GM19328 (cell line): Measurements from ENCODE around the gene CCDC88B.
"Not testable (repeated sequence)": the region's sequence is repeated elsewhere in the genome, so short reads cannot be mapped to it uniquely, and the experiment has no call there.

Source experiments
- ATAC-seq: cut with Tn5 transposase; IDR thresholded peaks from one replicate; pipeline ENCODE4 v1.9.1; 2021; ENCODE audit warnings: mild to moderate bottlenecking, moderate library complexity; ENCODE audit not compliant: unreplicated experiment

CCDC88B gene

DNA sequence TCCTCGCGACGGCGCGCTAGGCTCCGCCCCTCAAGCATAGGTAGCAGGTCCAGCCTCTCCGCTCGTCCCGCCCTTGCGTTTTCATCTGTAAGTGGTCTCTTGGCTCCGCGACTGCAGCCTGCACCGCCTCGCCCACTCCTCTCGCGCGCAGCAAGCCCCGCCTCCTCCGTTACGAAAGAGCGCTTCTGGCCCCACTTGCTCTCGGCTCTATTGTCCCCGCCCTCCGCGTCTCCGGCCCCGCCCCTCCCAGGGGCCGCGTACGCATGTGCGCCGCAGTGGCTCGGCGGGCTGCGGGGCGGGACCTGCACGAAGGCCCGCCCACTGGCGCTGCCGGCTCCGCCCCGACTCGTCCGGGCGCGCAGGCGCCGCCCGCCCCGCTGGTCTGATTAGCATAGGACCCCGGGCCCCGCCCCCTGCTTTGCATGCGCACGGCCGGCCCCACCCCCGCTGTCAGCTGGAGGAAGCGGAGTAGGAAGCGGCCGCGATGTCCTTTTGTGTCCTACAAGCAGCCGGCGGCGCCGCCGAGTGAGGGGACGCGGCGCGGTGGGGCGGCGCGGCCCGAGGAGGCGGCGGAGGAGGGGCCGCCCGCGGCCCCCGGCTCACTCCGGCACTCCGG lies 34.8 kb upstream of the CCDC88B start, which contains the start of gene ESRRA:
Gene ESRRA (plus strand): TSS at position 450 of the 616 bp plus-strand sequence. CDS start 1,656 bp downstream, outside the sequence.
- peak; percentile 59 for ATAC-seq

DNA sequence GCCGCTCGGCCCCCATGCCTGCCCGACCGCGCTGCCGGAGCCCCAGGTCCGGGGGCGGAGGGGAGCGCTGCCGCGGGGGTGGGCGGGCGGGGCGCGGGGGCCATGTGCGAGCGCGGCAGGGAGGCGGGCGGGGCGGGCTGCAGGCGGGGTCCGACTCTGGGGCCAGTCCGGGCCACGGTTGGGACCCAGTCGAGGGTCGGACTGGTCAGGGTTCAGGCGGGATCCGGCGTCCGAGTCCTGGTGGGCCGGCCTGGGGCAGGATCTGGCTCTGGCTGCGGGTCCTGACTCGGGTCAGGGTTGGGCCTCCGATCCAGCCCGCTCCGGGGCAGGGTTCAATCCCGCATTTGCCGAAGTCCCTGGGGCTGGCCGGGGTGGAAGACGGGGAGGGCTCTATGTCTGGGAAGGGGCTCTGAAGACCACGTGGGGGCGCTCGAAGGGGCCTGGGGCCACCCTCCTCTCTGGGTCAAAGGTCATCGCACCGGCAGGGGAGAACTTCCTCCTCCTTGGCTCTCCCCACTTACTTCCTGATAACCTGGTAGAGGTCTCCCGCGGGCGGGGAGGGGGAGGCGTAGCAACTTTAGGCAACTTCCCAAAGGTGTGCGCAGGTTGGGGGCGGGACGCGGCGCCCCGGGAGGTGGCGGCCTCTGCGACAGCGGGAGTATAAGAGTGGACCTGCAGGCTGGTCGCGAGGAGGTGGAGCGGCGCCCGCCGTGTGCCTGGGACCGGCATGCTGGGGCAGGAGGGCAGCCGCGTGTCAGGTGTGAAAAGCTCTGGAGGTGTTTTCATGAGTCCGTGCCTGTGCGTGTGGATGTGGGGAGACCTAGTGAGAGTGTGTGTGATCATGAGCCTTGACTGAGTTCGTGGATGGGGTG lies 34.1 kb upstream of the CCDC88B start:
- ATAC-seq, result peak; percentile 19

DNA sequence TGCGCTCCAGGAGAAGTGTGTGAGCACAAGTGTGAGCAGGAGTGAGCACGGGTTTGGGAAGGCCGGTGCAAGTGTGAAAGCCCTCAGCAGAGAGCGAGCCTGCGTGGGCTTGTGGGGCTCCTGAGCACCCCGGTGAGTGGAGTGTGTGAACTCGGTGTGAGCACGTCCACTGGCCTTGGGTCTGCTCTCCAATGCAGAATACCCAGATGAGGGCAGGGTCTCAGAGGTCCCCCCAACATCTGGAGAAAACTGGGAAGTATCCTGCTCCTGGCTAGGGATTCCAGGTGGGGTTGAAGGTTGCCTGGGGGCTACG lies 33.5 kb upstream of the CCDC88B start:
- ATAC-seq, result no peak

DNA sequence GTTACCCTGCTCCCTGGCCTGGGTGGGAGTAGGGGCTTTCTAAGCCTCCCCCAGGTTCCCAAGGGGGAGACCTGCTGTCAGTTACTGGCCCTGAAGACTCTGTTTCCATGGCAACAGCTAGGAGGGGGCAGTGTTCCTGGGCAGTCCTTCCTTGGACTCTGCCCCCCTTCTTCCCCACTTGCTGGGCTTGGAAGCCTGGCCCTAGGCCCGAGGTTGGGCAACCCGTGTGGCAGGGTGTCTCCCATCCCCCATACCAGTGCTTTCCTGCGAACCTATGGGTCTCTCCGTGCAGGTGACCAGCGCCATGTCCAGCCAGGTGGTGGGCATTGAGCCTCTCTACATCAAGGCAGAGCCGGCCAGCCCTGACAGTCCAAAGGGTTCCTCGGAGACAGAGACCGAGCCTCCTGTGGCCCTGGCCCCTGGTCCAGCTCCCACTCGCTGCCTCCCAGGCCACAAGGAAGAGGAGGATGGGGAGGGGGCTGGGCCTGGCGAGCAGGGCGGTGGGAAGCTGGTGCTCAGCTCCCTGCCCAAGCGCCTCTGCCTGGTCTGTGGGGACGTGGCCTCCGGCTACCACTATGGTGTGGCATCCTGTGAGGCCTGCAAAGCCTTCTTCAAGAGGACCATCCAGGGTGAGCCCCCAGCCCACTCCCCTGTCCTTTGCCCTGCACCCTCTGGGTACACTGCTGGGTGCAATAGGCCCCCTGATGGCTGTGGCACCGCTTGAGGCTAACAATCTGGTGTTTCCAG lies 33.0 kb upstream of the CCDC88B start:
- no peak for ATAC-seq

DNA sequence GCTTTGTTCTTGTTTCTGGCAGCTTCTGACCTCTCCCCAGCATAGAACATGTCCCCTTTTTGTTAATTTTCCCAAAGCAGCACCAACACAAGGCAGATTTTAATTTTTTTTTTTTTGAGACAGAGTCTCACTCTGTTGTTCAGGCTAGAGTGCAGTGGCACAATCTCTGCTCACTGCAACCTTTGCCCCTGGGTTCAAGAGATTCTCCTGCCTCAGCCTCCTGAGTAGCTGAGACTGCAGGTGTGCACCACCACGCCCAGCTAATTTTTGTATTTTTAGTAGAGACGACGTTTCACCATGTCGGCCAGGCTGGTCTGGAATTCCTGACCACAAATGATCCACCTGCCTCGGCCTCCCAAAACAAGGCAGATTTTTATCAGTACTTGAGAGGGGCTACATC lies 32.2 kb upstream of the CCDC88B start:
- ATAC-seq, result not testable (repeated sequence)

DNA sequence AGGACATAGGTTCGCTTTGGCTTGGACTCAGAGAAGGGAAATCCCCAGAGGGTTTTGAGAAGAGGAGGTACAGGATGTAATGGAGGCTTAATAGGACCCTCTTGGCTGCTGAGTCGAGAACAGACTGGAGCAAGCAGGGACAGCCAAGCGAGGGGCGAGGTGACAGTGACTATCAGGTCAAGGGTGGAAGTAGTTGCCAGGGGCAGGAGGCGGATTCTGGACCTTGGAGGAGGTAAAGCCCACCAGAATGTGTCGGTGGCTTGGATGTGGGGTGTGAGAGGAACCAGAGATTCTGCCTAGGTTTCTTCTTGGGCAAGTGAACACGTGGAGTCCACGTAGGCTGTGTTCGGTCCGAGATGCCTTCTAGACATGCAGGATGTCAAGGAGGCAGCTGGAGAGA lies 27.1 kb upstream of the CCDC88B start:
- no peak for ATAC-seq

DNA sequence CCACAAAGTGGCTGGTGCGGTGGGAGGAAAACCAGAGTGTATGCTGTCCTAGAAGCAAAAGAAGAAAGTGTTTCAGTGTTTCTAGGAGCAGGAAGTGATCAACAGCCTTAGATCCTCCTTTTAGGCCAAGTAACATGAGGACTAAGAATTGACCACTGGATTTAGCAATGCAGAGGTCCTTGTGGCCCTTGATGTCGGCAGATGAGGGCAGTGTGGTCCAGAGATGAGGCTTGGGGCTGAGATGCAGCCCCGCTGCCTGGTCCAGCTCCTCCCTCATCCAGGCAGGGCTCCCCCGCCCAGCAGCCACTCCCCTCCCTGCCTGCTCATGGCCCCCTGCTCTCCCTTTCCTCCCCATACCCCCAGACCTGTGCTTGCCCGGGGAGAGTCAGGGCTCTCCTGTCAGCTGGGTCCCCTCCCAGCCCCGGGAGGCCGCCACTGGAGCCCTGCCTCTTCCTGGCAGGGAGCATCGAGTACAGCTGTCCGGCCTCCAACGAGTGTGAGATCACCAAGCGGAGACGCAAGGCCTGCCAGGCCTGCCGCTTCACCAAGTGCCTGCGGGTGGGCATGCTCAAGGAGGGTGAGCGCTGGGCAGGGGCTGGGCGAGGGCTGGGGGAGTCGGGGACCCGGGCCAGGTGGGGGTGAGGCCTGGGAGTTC lies 26.4 kb upstream of the CCDC88B start:
- no peak for ATAC-seq

DNA sequence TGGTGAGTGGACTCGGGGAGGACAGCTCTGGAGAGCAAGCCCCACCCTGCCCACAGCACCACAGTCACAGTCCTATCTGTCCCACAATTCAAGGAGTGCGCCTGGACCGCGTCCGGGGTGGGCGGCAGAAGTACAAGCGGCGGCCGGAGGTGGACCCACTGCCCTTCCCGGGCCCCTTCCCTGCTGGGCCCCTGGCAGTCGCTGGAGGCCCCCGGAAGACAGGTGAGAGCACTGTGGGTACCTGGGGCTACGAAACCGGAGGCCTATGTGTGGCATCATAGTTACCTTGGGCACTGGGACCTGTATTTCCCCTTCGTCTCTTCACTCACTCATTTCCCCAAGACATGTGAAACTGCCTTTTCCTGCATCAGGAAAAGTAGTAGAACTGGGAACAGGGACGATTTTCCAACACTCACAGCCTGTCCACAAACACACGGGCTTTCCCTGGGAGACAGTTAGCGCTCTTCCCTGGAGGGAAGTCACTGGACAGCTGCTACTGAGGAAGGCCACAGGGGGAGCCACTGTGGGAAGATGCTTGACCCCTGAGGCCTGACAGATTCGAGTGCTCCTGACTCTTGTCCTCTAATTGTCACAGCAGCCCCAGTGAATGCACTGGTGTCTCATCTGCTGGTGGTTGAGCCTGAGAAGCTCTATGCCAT lies 25.7 kb upstream of the CCDC88B start:
- ATAC-seq, result no peak

DNA sequence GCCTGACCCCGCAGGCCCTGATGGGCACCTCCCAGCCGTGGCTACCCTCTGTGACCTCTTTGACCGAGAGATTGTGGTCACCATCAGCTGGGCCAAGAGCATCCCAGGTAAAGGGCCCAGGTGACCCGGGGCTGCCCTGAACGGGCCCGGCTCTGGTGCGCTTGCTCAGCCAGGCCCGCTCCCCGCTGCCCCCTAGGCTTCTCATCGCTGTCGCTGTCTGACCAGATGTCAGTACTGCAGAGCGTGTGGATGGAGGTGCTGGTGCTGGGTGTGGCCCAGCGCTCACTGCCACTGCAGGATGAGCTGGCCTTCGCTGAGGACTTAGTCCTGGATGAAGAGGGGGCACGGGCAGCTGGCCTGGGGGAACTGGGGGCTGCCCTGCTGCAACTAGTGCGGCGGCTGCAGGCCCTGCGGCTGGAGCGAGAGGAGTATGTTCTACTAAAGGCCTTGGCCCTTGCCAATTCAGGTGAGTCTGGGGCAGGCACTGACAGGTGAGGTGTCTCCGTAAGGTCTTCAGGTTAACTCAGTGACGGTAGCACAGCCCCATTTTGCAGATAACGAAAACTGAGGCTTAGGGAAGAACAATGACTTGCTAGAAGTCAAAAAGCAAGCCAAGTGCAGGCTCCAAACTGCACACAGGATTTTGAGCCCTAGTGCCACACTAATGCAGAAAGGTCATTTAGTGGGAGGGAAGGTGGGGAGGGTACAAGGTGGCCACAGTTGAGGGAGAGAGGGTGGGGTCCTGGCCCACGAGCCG lies 25.0 kb upstream of the CCDC88B start:
- no peak for ATAC-seq

DNA sequence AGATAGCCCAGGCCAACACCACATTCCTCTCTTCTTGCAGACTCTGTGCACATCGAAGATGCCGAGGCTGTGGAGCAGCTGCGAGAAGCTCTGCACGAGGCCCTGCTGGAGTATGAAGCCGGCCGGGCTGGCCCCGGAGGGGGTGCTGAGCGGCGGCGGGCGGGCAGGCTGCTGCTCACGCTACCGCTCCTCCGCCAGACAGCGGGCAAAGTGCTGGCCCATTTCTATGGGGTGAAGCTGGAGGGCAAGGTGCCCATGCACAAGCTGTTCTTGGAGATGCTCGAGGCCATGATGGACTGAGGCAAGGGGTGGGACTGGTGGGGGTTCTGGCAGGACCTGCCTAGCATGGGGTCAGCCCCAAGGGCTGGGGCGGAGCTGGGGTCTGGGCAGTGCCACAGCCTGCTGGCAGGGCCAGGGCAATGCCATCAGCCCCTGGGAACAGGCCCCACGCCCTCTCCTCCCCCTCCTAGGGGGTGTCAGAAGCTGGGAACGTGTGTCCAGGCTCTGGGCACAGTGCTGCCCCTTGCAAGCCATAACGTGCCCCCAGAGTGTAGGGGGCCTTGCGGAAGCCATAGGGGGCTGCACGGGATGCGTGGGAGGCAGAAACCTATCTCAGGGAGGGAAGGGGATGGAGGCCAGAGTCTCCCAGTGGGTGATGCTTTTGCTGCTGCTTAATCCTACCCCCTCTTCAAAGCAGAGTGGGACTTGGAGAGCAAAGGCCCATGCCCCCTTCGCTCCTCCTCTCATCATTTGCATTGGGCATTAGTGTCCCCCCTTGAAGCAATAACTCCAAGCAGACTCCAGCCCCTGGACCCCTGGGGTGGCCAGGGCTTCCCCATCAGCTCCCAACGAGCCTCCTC lies 24.1 kb upstream of the CCDC88B start:
- ATAC-seq, result not testable (repeated sequence)

DNA sequence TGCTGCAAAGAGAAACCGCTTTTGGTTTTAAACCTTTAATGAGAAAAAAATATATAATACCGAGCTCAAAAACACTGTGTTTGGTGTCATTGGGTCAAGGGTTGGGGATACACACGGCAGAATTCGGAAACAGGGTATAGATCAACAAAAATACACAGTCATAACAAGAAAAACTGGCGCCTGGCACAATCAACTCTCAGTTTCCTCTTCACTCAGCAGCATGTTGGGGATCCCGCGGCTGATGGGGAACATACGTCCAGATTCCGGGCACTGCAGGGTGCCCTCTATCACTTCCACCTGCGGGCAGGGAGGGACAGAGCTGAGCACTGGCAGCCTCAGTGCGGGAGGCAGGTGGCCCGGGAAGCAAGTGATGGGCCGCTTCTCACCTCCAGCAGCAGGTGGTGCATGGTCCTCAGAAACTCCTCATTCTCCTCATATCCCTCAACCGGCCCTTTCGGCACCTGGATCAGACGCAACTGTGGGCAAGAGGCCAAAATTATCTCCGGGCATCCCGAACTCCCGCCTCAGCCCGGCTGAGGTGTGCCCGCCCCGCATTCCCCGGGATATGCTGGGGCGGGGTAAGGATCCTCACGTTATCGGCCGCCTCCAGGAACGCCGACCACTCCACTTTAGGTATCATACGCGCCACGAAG lies 23.2 kb upstream of the CCDC88B start:
- peak; percentile 1 for ATAC-seq

DNA sequence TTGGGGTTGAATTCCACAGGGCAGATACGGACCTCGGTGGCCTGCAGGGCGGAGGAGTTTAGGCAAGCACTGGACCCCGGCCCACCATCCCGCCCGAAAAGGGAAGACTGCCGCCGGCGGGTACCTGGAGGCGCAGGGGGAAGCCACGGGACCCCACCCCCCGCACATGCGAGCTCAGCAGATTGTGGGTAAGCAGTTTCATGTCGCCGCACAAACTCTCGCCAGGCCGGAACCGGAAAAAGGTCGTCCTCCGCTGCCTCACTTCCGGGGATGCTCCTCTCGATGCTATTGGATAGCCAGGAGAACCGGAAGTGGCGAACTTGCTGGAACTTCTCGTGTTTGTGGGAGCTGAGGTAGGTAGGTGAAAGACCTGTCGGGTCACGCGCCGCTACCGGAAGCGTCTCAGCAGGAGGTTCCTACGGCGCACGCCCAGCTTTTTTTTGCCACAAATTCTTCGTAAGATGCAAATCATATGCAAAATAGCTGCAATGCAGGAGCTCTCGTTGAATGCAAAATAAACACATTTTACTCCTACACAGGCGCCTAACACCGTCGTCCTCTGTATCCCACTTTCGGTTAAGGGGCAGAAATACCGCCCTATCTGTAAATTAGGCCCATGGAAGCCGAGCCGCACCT lies 22.6 kb upstream of the CCDC88B start, which contains the start of gene TRMT112:
Gene TRMT112 (minus strand): TSS at position 235 of the 636 bp plus-strand sequence. CDS start 33 bp downstream, at position 202.
- peak; percentile 74 for ATAC-seq

DNA sequence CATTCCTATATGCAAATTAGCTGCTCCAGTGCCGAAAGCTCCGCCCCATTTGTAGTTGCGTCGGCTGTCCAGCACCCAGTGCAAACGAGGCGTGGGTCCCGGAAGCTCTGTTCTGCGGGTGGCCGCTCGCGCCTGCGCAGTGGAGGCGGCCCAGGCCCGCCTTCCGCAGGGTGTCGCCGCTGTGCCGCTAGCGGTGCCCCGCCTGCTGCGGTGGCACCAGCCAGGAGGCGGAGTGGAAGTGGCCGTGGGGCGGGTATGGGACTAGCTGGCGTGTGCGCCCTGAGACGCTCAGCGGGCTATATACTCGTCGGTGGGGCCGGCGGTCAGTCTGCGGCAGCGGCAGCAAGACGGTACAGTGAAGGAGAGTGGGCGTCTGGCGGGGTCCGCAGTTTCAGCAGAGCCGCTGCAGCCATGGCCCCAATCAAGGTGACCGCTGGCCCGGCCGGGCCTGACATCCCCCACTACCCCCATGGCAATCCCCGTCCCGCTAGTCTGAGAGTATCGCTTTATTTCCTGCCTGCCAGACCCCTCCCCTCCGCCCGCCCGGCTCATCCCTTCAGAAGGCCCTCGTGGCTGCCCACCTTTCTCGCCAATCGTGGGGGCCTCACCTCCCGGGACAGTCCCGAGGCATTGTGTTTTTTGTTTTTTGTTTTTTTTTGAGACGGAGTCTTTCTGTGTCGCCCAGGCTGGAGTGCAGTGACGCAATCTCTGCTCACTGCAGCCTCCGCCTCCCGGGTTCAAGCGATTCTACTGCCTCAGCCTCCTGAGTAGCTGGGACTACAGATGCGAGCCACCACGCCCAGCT lies 21.8 kb upstream of the CCDC88B start, which contains the start of gene PRDX5:
Gene PRDX5 (plus strand): TSS at position 161 of the 805 bp plus-strand sequence. CDS start 95 bp downstream, at position 256.
- peak; percentile 71 for ATAC-seq

DNA sequence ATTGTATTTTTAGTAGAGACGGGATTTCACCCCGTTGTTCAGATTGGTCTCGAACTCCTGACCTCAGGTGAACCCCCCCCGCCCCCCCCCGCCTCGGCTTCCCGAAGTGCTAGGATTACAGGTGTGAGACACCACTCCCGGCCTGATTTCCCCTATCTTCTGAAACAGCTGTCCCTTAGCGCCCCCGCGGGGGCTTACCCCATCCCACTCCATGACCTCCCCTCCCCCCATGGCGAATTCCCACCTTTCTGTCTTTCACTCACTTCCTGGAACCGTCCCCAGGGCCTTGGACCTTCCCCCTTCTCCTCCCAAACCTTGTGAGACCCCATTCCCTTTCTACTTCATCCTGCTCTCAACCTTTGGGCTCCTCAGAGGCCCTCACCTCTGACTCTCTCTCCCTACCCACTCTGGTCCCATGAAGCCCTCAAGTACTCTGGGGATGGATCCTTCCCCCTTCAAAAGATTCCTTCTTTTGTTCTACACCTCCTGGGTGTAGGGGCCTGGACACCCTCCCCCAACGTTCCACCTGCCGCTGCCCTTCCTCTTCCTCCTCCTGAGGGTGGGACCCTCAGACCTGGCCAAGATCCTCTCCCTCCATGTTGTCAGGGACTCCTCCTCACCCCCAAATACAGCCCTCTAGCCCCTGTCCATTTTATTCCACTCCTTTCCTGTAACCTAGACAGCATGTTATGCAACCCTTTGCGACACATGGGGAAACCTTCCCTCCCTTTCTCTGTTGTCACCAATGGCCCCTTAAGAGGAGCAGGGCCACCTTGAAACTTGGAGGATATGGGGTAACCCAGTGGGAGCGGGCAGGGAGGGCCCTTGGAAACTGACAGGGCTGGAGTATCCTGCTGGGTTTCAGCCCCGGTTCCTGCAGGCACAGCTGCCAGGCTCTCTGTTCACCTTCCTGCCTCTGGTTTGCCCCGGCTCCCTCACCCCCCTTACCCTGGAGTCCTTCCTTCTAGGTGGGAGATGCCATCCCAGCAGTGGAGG lies 20.9 kb upstream of the CCDC88B start:
- no peak for ATAC-seq

DNA sequence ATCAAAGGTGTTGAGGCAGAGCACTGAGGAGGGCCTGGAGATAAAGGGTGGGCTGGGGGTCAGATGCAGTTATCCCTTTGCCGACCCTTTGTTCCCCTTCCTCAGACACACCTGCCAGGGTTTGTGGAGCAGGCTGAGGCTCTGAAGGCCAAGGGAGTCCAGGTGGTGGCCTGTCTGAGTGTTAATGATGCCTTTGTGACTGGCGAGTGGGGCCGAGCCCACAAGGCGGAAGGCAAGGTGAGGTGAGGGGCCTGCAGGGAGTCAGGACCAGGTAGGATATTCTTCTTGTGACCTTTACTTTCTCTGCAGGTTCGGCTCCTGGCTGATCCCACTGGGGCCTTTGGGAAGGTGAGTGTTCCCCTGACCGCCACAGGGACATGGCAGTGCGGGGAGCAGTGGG lies 19.4 kb upstream of the CCDC88B start:
- ATAC-seq, result no peak

DNA sequence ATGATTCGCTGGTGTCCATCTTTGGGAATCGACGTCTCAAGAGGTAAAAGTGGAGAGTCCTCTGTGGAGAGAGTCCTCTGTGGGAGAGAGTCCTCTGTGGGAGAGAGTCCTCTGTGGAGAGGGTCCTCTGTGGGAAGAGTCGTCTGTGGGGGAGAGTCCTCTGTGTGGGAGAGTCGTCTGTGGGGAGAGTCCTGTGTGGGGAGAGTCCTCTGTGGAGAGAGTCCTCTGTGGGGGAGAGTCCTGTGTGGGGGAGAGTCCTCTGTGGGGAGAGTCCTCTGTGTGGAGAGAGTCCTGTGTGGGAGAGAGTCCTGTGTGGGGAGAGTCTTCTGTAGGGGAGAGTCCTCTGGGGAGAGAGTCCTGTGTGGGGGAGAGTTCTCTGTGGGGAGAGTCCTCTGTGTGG lies 19.0 kb upstream of the CCDC88B start:
- ATAC-seq, result no peak
